ENCODE results near the gene MAP3K9. TPM values are rescaled to one million over a fixed set of nuclear protein-coding genes. Genes with fewer than 3 reads are reported as not detected.

MAP3K9 gene
- total RNA-seq, 1 donor from 2014 or later, result 0.96 TPM

DNA sequence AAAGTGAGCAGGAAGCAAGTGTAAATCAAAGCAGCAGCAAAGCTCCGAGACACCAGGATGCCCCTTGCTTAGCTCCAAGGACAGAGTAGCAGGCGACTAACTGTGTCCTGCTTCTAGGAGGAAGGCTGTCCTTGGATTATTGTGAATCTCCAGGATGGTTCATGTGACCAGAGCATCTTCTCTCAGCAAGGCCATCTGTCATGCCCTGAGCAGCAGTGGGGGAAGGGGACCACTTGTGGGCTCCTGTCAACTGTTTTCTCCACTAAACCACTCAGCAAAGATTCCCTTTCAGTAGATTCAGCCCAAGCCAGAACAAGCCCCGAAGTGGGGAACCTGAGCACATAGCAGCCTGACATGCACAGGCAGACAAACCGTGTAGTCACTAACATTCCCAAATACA is 19.4 kb downstream of the MAP3K9 start:
- TF ChIP-seq, protein P1, sequence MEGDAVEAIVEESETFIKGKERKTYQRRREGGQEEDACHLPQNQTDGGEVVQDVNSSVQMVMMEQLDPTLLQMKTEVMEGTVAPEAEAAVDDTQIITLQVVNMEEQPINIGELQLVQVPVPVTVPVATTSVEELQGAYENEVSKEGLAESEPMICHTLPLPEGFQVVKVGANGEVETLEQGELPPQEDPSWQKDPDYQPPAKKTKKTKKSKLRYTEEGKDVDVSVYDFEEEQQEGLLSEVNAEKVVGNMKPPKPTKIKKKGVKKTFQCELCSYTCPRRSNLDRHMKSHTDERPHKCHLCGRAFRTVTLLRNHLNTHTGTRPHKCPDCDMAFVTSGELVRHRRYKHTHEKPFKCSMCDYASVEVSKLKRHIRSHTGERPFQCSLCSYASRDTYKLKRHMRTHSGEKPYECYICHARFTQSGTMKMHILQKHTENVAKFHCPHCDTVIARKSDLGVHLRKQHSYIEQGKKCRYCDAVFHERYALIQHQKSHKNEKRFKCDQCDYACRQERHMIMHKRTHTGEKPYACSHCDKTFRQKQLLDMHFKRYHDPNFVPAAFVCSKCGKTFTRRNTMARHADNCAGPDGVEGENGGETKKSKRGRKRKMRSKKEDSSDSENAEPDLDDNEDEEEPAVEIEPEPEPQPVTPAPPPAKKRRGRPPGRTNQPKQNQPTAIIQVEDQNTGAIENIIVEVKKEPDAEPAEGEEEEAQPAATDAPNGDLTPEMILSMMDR (IDR thresholded peaks at IDR 0.05), result no peak
- Histone ChIP-seq H3K4me3 (no peak overlapping the region), H3K4me1 (no peaks in the 10 kb centered on the region), H3K9me3 (no peaks in the 10 kb centered on the region), H3K27ac (no peak overlapping the region), H3K27me3 (no peaks in the 10 kb centered on the region), H3K36me3 (no peaks in the 10 kb centered on the region)
- no peak for DNase-seq (ENCODE audit: low spot score in 2 of 2)
- intact Hi-C loops (cut with DNase I), result no loop called here

DNA sequence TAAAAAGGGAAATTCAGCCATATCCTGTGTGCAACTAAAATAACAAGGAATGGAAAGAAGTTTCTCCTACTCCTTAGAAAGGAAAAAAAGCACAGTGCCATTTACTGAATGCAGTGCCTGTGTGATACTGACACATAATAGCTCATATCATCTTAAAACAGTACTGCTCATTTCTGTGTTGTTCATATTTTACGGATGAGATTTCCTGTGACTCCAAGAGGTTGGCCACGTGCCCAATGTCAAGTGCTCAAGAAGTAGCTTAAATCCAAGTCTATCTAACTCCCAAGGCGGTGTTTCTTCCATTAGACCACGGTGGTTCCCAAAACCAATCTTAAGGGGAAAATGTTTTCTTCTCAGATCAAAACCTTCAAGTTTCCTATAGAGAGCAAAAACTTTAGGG is 20.0 kb downstream of the MAP3K9 start:
- intact Hi-C loops (cut with DNase I), result no loop called here
- H3K27me3 ChIP-seq, result no peaks in the 10 kb centered on the region
- DNase-seq (ENCODE audit: low spot score in 2 of 2), result no peak
- no peak overlapping the region for H3K4me3 ChIP-seq
- TF ChIP-seq, protein P1 (IDR thresholded peaks at IDR 0.05), result no peak
- no peaks in the 10 kb centered on the region for H3K4me1 ChIP-seq
- no peaks in the 10 kb centered on the region for H3K36me3 ChIP-seq
- no peaks in the 10 kb centered on the region for H3K9me3 ChIP-seq
- no peak overlapping the region for H3K27ac ChIP-seq

DNA sequence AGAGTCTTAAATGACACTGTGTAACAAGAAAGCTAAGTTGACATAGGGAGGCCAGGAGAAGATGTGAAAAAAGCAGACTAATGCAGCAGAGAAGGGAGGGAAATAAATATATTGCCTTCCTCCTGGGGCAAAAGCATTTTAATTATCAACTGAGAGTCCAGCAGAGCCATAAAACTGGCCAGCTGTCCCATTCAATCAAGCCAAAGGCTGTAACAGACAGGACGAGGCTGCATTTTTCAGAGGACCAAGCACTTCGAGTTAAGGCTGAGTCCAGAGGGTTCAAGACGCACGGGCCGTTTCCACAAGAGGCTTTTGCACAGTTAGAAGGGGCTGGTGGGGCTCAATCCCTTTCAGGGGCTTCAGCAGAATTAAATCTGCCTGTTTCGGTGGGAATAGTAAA is 20.4 kb downstream of the MAP3K9 start:
- intact Hi-C loops (cut with DNase I), result no loop called here
- Histone ChIP-seq H3K4me3 (no peak overlapping the region), H3K27me3 (no peaks in the 10 kb centered on the region), H3K36me3 (no peaks in the 10 kb centered on the region), H3K9me3 (no peaks in the 10 kb centered on the region), H3K27ac (no peak overlapping the region), H3K4me1 (no peaks in the 10 kb centered on the region)
- no peak for DNase-seq (ENCODE audit: low spot score in 2 of 2)
- TF ChIP-seq, protein P1 (IDR thresholded peaks at IDR 0.05), result no peak

DNA sequence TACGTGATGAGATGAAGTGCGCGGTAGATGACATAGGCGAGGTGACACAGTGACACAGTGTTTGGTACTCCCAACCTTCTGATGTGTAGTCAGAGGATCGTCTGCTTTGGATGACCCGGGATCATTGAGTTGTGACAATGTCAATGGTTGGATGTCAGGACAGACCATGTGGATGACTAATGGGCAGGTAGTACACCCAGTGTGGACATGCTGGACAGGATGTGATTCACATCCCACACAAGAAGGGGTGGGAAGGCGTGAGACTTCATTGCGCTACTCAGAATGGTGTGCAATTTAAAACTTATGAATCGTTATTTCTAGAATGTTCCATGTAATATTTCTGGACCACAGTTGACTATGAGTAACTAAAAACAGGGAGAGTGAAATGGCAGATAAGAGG is 23.8 kb downstream of the MAP3K9 start:
- H3K4me1 ChIP-seq, result no peaks in the 10 kb centered on the region
- H3K4me3 ChIP-seq, result no peak overlapping the region
- no peak overlapping the region for H3K27ac ChIP-seq
- H3K36me3 ChIP-seq, result no peaks in the 10 kb centered on the region
- H3K27me3 ChIP-seq, result no peaks in the 10 kb centered on the region
- no peaks in the 10 kb centered on the region for H3K9me3 ChIP-seq
- TF ChIP-seq, protein P1 (IDR thresholded peaks at IDR 0.05), result no peak
- DNase-seq (ENCODE audit: low spot score in 2 of 2), result no peak
- intact Hi-C loops (cut with DNase I), result no loop called here

DNA sequence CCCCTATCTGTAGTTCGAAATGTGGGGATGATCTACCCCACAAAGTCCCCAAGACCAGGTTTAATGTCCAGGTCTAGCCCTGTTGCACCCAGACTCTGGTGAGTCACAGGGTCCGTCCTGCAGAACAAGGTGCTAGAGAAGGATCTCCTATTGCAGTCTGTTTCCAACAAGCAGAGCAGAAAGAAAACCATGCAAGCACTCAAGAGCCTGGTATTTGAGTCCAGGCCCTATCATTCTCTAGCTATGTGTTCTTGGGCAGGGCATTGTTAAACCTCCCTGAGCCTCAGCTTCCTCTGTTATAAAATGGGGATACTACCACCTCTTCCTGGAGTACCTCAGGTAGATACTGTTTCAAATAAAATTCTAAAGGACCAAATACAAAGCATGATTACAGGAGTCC is 24.4 kb downstream of the MAP3K9 start:
- no peak for DNase-seq (ENCODE audit: low spot score in 2 of 2)
- no peaks in the 10 kb centered on the region for H3K27me3 ChIP-seq
- H3K4me1 ChIP-seq, result no peaks in the 10 kb centered on the region
- intact Hi-C loops (cut with DNase I), result no loop called here
- H3K27ac ChIP-seq, result no peak overlapping the region
- TF ChIP-seq, protein P1 (IDR thresholded peaks at IDR 0.05), result no peak
- no peaks in the 10 kb centered on the region for H3K36me3 ChIP-seq
- H3K4me3 ChIP-seq, result no peak overlapping the region
- H3K9me3 ChIP-seq, result no peaks in the 10 kb centered on the region

DNA sequence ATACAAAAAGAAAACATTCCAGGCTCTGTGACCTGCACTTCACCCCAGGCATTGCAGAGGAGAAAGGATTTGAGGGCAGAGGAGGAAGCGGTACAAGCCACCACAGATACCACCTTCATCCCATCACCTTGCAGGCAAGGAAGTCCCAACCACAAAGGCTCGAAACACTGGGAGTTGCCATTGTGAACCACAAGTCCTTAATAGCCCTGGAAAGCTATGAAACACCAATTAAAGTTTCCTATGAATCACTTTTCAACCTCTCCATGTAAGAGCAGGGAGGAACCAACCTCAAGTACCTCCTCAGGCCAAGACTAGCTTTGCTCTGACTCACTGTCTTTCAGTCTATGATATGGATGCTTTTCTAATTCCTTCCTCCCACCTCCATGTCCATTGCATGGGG is 27.0 kb downstream of the MAP3K9 start:
- H3K4me1 ChIP-seq, result no peaks in the 10 kb centered on the region
- no peaks in the 10 kb centered on the region for H3K36me3 ChIP-seq
- TF ChIP-seq, protein P1 (IDR thresholded peaks at IDR 0.05), result no peak
- H3K4me3 ChIP-seq, result no peak overlapping the region
- no peaks in the 10 kb centered on the region for H3K27me3 ChIP-seq
- intact Hi-C loops (cut with DNase I), result no loop called here
- no peak overlapping the region for H3K27ac ChIP-seq
- H3K9me3 ChIP-seq, result no peaks in the 10 kb centered on the region
- DNase-seq (ENCODE audit: low spot score in 2 of 2), result no peak

Data from ascending aorta (tissue), 2 donors.